Mesendoderm (in vitro differentiated cells): ENCODE results near the gene CDC6.

Experiments
- DNase-seq: peaks from one replicate; pipeline ENCODE4 v3.0.0; 2013
- H2AK5ac ChIP-seq: 2 replicates; pipeline ENCODE4 v1.6.1; 2013; ENCODE audit warnings: low read length, inconsistent platforms
- H2BK120ac ChIP-seq: 2 replicates; pipeline ENCODE4 v1.6.1; 2013; ENCODE audit warnings: low read depth, mild to moderate bottlenecking, low read length, moderate library complexity, mixed read lengths
- H2BK15ac ChIP-seq: replicated peaks from 2 replicates; pipeline ENCODE4 v1.6.1; 2013; ENCODE audit warnings: low read depth, mild to moderate bottlenecking, moderate library complexity
- H2BK5ac ChIP-seq: 2 replicates; pipeline ENCODE4 v1.6.1; 2013; ENCODE audit warnings: low read length, inconsistent platforms
- H3K18ac ChIP-seq: 2 replicates; pipeline ENCODE4 v1.6.1; 2013; ENCODE audit warnings: mild to moderate bottlenecking, low read length, mixed read lengths
- H3K23ac ChIP-seq: one replicate; pipeline ENCODE4 v1.6.1; 2013; ENCODE audit warnings: low read length
- H3K27ac ChIP-seq: 2 replicates; pipeline ENCODE4 v1.5.1; 2013; ENCODE audit warnings: low read depth, mild to moderate bottlenecking, inconsistent platforms, low read length, moderate library complexity
- H3K27me3 ChIP-seq: 2 replicates; pipeline ENCODE4 v1.6.1; 2013; ENCODE audit warnings: low read length, control low read depth, mild to moderate bottlenecking, inconsistent platforms; ENCODE audit not compliant: insufficient read depth, poor library complexity
- H3K36me3 ChIP-seq: 2 replicates; pipeline ENCODE4 v1.6.1; 2013; ENCODE audit warnings: low read length, inconsistent platforms; ENCODE audit not compliant: control insufficient read depth, insufficient read depth
- H3K4ac ChIP-seq: one replicate; pipeline ENCODE4 v1.6.1; 2013; ENCODE audit warnings: low read depth, mild to moderate bottlenecking, low read length, moderate library complexity
- H3K4me1 ChIP-seq: 2 replicates; pipeline ENCODE4 v1.6.1; 2013; ENCODE audit warnings: low read depth, low read length, inconsistent platforms; ENCODE audit not compliant: control insufficient read depth
- H3K4me2 ChIP-seq: 2 replicates; pipeline ENCODE4 v1.6.1; 2013; ENCODE audit warnings: low read length
- H3K4me3 ChIP-seq: 2 replicates; pipeline ENCODE4 v1.5.1; 2013; ENCODE audit warnings: mild to moderate bottlenecking, low read length
- H3K56ac ChIP-seq: one replicate; pipeline ENCODE4 v1.6.1; 2013; ENCODE audit warnings: low read length
- H3K79me1 ChIP-seq: 2 replicates; pipeline ENCODE4 v1.6.1; 2013; ENCODE audit warnings: low read length, inconsistent platforms
- H3K79me2 ChIP-seq: 2 replicates; pipeline ENCODE4 v1.6.1; 2013; ENCODE audit warnings: mild to moderate bottlenecking, low read length; ENCODE audit not compliant: control insufficient read depth, insufficient read depth
- H3K9ac ChIP-seq: 2 replicates; pipeline ENCODE4 v1.6.1; 2013; ENCODE audit warnings: low read length, inconsistent platforms
- H4K5ac ChIP-seq: one replicate; pipeline ENCODE4 v1.6.1; 2013; ENCODE audit warnings: low read length
- H4K8ac ChIP-seq: one replicate; pipeline ENCODE4 v1.6.1; 2013; ENCODE audit warnings: low read depth, mild to moderate bottlenecking, control low read depth, low read length, moderate library complexity
- WGBS: extraction: QIAGEN DNeasy Blood & Tissue Kit; methylation state at CpG from one replicate; pipeline ENCODE4 v1.1.7; 2013; ENCODE audit warnings: low lambda C conversion rate, missing lambda C conversion rate; ENCODE audit not compliant: insufficient coverage; ENCODE audit errors: extremely low coverage; 5-methylcytosine and 5-hydroxymethylcytosine counted together

The CDC6 gene

DNA sequence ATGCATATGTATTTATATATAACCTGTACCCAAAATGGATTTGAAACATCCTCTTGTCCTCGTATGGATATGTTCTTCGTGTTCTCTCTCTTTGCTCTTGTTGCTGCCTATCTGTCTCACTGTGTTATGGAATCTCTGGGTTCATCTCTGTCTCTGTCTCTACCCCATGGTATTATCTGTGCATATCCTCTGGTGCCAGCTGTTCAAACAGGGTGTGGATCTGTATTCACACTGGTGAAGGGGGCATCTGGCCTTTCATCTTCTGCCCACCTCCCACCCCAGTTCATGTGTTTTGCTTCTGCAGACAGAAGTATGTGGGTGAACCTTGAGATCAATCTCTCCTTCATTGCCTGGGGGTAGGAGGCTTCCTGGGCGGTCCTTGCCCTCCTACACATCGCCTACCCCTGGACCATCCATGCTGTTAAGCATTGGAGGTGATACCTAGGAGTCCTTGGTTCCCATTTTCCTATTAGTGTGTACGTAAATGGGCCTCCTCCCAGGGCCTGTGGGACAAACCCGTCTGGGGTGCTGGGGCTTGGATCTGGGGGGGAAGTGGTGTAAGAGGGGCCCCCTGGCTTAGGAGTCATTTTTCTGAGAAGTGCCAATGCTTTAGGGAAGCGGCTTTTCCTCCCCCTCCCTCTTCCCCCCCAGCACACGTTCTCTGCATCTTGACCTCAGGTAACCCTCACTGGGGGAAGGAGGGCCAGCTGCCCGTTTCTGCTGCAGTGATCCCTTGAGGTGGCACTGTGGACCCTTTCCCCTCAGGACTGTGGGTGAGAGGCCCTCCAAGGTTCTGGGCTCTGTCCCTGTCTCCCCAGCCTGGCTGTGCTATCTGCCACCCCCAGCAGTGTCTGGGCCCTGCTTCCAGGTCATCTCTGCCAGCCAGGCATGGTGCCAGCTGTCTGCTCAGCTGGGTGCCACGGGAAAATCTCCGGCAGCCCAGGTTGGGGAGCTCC lies 42.4 kb downstream of the CDC6 start:
- Histone ChIP-seq H2BK120ac (no peak overlapping the region), H3K23ac (no peak overlapping the region), H3K27me3 (no peaks in the 10 kb centered on the region), H2AK5ac (no peak overlapping the region), H4K5ac (no peak overlapping the region), H3K27ac (no peak overlapping the region), H3K4me3 (no peak overlapping the region), H2BK15ac (no peak overlapping the region), H4K8ac (no peak overlapping the region), H3K4me2 (no peak overlapping the region), H3K79me1 (peaks cover 11% of the 10 kb centered on the region), H3K4ac (no peak overlapping the region), H3K79me2 (no peaks in the 10 kb centered on the region), H3K36me3 (no peaks in the 10 kb centered on the region), H2BK5ac (no peak overlapping the region), H3K56ac (no peak overlapping the region), H3K9ac (no peak overlapping the region), H3K4me1 (no peaks in the 10 kb centered on the region), H3K18ac (no peak overlapping the region)
- DNase-seq, result no peak
- WGBS, result no CpG with 5 or more reads among the region's 11 CpGs

DNA sequence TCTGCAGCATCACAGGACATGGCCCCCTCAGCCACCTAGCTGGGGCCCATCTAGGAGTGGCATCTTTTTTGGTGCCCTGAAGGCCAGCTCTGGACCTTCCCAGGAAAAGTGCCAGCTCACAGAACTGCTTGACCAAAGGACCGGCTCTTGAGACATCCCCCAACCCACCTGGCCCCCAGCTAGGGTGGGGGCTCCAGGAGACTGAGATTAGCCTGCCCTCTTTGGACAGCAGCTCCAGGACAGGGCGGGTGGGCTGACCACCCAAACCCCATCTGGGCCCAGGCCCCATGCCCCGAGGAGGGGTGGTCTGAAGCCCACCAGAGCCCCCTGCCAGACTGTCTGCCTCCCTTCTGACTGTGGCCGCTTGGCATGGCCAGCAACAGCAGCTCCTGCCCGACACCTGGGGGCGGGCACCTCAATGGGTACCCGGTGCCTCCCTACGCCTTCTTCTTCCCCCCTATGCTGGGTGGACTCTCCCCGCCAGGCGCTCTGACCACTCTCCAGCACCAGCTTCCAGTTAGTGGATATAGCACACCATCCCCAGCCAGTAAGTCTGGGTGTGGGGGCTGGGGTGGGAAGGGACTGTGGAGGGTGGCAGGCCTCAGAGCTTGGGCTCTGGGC lies 43.3 kb downstream of the CDC6 start:
- H3K4me2 ChIP-seq, result no peak overlapping the region
- H2BK15ac ChIP-seq, result no peak overlapping the region
- H3K4me3 ChIP-seq, result no peak overlapping the region
- H4K5ac ChIP-seq, result no peak overlapping the region
- no peak overlapping the region for H3K23ac ChIP-seq
- DNase-seq, result no peak
- H3K79me2 ChIP-seq, result no peaks in the 10 kb centered on the region
- no peaks in the 10 kb centered on the region for H3K4me1 ChIP-seq
- no CpG with 5 or more reads among the region's 10 CpGs for WGBS
- H2BK5ac ChIP-seq, result no peak overlapping the region
- H3K56ac ChIP-seq, result no peak overlapping the region
- no peaks in the 10 kb centered on the region for H3K36me3 ChIP-seq
- H3K79me1 ChIP-seq, result peaks cover 10% of the 10 kb centered on the region
- H2AK5ac ChIP-seq, result no peak overlapping the region
- no peak overlapping the region for H3K18ac ChIP-seq
- no peak overlapping the region for H2BK120ac ChIP-seq
- H3K4ac ChIP-seq, result no peak overlapping the region
- H3K27me3 ChIP-seq, result no peaks in the 10 kb centered on the region
- no peak overlapping the region for H3K27ac ChIP-seq
- H3K9ac ChIP-seq, result no peak overlapping the region
- H4K8ac ChIP-seq, result no peak overlapping the region

DNA sequence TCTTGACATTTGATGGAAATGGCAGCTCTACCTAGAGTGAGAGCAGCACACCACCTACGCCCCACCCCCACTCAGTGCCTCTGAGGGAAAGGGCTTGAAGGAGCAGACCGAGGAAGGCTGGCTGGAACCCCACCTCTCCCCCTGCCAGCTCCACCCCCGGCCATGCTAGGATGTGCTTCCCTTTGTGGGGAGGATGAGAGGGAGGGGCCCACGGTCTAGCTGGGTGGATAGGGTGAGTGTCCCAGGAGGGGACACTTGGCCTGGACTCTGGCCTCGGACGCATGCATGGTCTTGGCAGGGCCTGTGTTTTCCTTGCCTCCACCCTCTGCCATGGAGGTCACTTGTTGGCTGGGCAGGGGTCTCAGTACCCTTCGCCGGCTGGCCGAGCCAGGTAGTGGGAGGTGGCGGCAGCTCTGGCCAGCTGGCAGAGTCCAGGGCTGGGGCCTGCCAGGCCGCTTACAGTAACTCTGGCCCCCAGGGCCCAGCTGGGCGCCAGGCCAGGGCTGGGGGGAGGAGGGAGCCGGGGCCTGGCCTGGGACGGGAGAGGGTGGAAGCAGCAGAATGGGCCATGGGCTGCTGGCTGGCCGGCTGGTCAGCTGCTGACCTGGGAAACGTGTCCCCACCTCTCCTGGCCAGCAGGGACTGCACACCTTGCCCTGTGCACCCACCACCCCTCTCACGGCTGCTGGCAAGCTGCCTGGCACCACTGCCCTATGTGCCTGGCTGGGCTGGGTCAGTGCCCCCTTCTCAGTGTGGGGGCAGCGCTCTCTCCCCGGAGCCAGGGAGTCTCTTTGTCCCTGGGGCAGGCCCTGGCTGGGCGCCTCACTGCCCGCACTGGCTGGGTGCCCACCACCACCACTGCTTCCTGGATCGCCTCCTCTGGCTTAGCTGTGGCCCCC lies 44.3 kb downstream of the CDC6 start:
- DNase-seq, result no peak
- H3K79me1 ChIP-seq, result peaks cover 5% of the 10 kb centered on the region
- H3K27ac ChIP-seq, result no peak overlapping the region
- WGBS, result no CpG with 5 or more reads among the region's 22 CpGs
- H3K79me2 ChIP-seq, result no peaks in the 10 kb centered on the region
- H3K23ac ChIP-seq, result no peak overlapping the region
- no peak overlapping the region for H3K4ac ChIP-seq
- no peak overlapping the region for H2BK15ac ChIP-seq
- no peak overlapping the region for H2BK5ac ChIP-seq
- no peak overlapping the region for H2BK120ac ChIP-seq
- no peak overlapping the region for H3K18ac ChIP-seq
- no peaks in the 10 kb centered on the region for H3K36me3 ChIP-seq
- H3K27me3 ChIP-seq, result no peaks in the 10 kb centered on the region
- no peak overlapping the region for H3K9ac ChIP-seq
- H3K56ac ChIP-seq, result no peak overlapping the region
- no peak overlapping the region for H4K5ac ChIP-seq
- H3K4me1 ChIP-seq, result no peaks in the 10 kb centered on the region
- no peak overlapping the region for H3K4me2 ChIP-seq
- H4K8ac ChIP-seq, result no peak overlapping the region
- H2AK5ac ChIP-seq, result no peak overlapping the region
- no peak overlapping the region for H3K4me3 ChIP-seq

DNA sequence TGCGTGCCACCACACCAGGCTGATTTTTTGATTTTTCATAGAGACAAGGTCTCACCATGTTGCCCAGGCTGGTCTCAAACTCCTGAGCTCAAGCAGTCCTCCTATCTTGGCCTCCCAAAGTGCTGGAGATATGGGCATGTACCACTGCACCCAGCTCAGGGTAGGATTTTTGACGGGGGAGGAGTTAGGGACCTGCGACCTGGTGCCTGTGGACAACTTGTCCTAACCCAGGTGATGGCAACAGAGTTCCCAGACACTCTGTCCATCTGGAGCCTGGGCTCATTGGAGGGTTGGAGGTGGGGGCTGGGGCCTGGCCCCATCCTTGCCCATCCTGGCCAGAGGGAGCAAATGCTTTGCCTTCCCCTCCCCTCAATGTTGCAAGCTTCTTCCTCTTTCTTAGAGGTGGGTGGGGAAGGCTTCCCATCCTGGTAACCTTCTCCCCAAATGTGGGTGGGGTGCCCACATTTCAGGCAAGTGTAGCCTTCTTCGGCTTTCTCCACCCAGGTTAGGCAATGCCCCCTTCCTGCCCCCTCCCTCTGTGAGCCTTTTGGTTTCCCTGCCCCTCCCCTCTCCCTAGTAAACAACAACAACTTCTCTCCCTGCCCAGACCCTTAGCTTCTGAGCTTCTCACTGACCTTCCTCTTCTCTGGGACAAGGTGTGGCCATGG lies 46.2 kb downstream of the CDC6 start:
- Histone ChIP-seq H3K27ac (no peak overlapping the region), H3K23ac (no peak overlapping the region), H3K4me3 (no peak overlapping the region), H3K4me1 (no peaks in the 10 kb centered on the region), H3K79me1 (peaks cover 6% of the 10 kb centered on the region), H3K27me3 (no peaks in the 10 kb centered on the region), H4K5ac (no peak overlapping the region), H4K8ac (no peak overlapping the region), H3K4me2 (no peak overlapping the region), H2BK120ac (no peak overlapping the region), H3K9ac (no peak overlapping the region), H3K56ac (no peak overlapping the region), H2AK5ac (no peak overlapping the region), H3K18ac (no peak overlapping the region), H2BK15ac (no peak overlapping the region), H2BK5ac (no peak overlapping the region), H3K4ac (no peak overlapping the region), H3K79me2 (no peaks in the 10 kb centered on the region), H3K36me3 (no peaks in the 10 kb centered on the region)
- WGBS, result no CpG with 5 or more reads among the region's 4 CpGs
- DNase-seq, result no peak

DNA sequence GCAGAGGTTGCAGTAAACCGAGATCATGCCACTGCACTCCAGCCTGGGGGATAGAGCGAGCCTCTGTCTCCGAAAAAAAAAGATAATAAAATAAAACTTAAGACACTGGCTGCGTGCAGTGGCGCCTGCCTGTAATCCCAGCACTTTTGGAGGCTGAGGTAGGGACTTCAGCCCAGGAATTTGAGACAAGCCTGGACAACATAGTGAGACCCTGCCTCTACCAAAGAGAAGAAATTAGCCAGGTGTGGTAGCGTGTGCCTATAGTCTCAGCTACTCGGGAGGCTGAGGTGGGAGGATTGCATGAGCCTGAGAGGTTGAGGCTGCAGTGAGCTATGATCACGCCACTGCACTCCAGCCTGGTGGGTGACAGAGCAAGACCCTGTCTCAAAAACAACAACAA lies 47.9 kb downstream of the CDC6 start:
- DNase-seq, result no peak
- Histone ChIP-seq H3K27me3 (no peaks in the 10 kb centered on the region), H3K36me3 (no peaks in the 10 kb centered on the region), H2BK120ac (no peak overlapping the region), H3K27ac (no peak overlapping the region), H3K4ac (no peak overlapping the region), H3K9ac (no peak overlapping the region), H3K79me2 (no peaks in the 10 kb centered on the region), H2AK5ac (no peak overlapping the region), H3K4me3 (no peak overlapping the region), H3K79me1 (peaks cover 4% of the 10 kb centered on the region), H3K56ac (no peak overlapping the region), H2BK15ac (no peak overlapping the region), H2BK5ac (no peak overlapping the region), H3K18ac (no peak overlapping the region), H4K5ac (no peak overlapping the region), H3K4me1 (no peaks in the 10 kb centered on the region), H3K23ac (no peak overlapping the region), H3K4me2 (no peak overlapping the region), H4K8ac (no peak overlapping the region)
- WGBS, result no CpG with 5 or more reads among the region's 8 CpGs
